ENCODE data around the gene KCNJ3.
"Not testable (repeated sequence)": the region's sequence is repeated elsewhere in the genome, so short reads cannot be mapped to it uniquely, and the experiment has no call there.

The KCNJ3 gene

GRCh38 chr2:154855138-154855537, 156.6 kb downstream of the KCNJ3 start:
- no peak for FAIRE-seq

- FAIRE-seq, result not testable (repeated sequence)
These were observed 168.7 kb downstream of the KCNJ3 start for GRCh38 chr2:154867151-154867550.

- FAIRE-seq, result no peak
These were observed 177.5 kb downstream of the KCNJ3 start for GRCh38 chr2:154875999-154876398.

DNA sequence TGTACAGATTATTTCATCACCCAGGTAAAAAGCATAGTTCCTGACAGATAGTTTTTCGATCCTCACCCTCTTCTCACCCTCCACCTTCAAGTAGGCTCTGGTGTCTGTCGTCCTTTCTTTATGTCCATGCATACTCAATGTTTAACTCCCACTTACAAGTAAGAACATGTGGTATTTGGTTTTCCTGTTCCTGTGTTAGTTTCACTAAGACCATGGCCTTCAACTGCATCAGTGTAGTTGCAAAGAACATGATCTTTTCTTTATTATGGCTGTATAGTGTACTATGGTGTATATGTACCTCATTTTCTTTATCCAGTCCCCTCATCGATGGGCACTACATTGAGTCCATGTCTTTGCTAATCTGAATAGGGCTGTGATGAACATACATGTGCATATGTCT, 184.2 kb downstream of the KCNJ3 start:
- no peak for FAIRE-seq

DNA sequence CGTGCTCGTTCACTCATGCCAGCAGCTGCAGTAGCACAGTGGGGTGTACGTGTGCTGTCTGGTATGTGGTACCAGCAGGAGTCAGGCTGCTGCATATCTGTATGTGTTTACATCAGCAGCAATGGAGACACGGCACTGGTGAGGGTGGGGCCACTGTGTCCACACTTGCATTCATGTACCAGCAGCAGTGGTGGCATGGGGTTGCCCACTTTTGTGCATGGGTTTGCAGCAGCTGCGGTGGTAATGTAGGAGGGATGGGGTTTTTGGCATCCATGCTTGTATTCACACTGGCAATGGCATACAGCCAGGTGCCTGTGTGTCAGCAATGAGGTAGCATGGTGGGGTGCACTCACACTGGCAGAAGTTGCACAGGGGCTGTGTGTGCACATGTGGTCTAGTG, 187.8 kb downstream of the KCNJ3 start:
- FAIRE-seq, result no peak

DNA sequence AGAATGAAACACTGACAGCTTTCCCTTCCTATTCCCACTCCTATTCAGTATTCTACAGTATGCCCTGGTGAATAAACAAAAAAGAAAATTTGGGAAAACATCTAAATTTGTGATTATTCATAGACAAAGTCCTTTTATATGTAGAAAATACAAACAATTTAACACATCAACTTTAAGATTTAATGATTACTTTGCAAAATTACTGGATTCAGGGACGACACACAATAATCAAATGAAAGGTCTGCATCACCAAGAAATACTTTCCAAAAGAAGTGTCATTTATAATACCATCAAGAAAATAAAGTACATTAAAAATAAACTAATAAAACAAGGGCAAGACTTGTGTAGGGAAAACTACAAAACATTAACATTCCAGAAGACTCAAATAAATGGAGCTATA, 199.8 kb downstream of the KCNJ3 start:
- FAIRE-seq, result no peak

GRCh38 chr2:154901063-154901462, 202.6 kb downstream of the KCNJ3 start:
- FAIRE-seq, result no peak
